Liver (tissue), 3 donors: ENCODE measurements around the gene ACTL10.

Experiments used
- ATF3 ChIP-seq: IDR thresholded peaks from 2 replicates; pipeline ENCODE4 v1.6.1; 2016; ENCODE audit warnings: antibody characterized with exemption
- FOXA1 ChIP-seq: IDR thresholded peaks from 2 replicates; pipeline ENCODE4 v1.6.1; 2016; ENCODE audit warnings: antibody characterized with exemption
- FOXA2 ChIP-seq: IDR thresholded peaks from 2 replicates; pipeline ENCODE4 v1.6.1; 2016; ENCODE audit warnings: antibody characterized with exemption
- GABPA ChIP-seq, 2 donors: IDR thresholded peaks in 1 of 2; conservative IDR thresholded peaks in 1 of 2; 2 replicates each; pipeline ENCODE4 v1.6.1; 2016; ENCODE audit warnings: antibody characterized with exemption in 2 of 2, mild to moderate bottlenecking in 1 of 2, moderate library complexity in 1 of 2
- HNF4G ChIP-seq: IDR thresholded peaks from 2 replicates; pipeline ENCODE4 v1.6.1; 2016; ENCODE audit warnings: antibody characterized with exemption
- JUND ChIP-seq, 2 donors: IDR thresholded peaks; 2 replicates each; pipeline ENCODE4 v1.6.1; 2016; ENCODE audit warnings: antibody characterized with exemption in 2 of 2
- MAX ChIP-seq: IDR thresholded peaks from 2 replicates; pipeline ENCODE4 v1.6.1; 2016; ENCODE audit warnings: antibody characterized with exemption
- RAD21 ChIP-seq, 2 donors: IDR thresholded peaks; 2 replicates each; pipeline ENCODE4 v1.6.1; 2016; ENCODE audit warnings: antibody characterized with exemption in 2 of 2, mild to moderate bottlenecking in 2 of 2
- RXRA ChIP-seq, 2 donors: IDR thresholded peaks; 2 replicates each; pipeline ENCODE4 v1.6.1; 2017 to 2018; ENCODE audit warnings: antibody characterized with exemption in 2 of 2, mild to moderate bottlenecking in 1 of 2
- SP1 ChIP-seq: IDR thresholded peaks from 2 replicates; pipeline ENCODE4 v1.6.1; 2018; ENCODE audit warnings: antibody characterized with exemption, mild to moderate bottlenecking
- YY1 ChIP-seq: IDR thresholded peaks from 2 replicates; pipeline ENCODE4 v1.6.1; 2016; ENCODE audit warnings: antibody characterized with exemption, mild to moderate bottlenecking
- TF ChIP-seq, protein P1 (sequence below): fragments of 150-350 bp; IDR thresholded peaks from 2 replicates; pipeline ENCODE4 v1.5.1; 2017; ENCODE audit warnings: improper control_type of control experiment, low read depth, low read length; ENCODE audit not compliant: missing input control
- TF ChIP-seq, protein P2 (sequence below): IDR thresholded peaks from 2 replicates; pipeline ENCODE4 v1.6.1; 2016; ENCODE audit warnings: antibody characterized with exemption, mild to moderate bottlenecking
- TF ChIP-seq, protein P3 (sequence below): IDR thresholded peaks from 2 replicates; pipeline ENCODE4 v1.6.1; 2016; ENCODE audit warnings: antibody characterized with exemption
- donor health status: healthy.
- donor health status: healthy.

GRCh38 chr20:33645396-33645795 lies 21.3 kb upstream of the ACTL10 start:
- TF ChIP-seq JUND (IDR thresholded peaks at IDR 0.05) = no peak
- TF ChIP-seq, protein P1, sequence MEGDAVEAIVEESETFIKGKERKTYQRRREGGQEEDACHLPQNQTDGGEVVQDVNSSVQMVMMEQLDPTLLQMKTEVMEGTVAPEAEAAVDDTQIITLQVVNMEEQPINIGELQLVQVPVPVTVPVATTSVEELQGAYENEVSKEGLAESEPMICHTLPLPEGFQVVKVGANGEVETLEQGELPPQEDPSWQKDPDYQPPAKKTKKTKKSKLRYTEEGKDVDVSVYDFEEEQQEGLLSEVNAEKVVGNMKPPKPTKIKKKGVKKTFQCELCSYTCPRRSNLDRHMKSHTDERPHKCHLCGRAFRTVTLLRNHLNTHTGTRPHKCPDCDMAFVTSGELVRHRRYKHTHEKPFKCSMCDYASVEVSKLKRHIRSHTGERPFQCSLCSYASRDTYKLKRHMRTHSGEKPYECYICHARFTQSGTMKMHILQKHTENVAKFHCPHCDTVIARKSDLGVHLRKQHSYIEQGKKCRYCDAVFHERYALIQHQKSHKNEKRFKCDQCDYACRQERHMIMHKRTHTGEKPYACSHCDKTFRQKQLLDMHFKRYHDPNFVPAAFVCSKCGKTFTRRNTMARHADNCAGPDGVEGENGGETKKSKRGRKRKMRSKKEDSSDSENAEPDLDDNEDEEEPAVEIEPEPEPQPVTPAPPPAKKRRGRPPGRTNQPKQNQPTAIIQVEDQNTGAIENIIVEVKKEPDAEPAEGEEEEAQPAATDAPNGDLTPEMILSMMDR = no peak
- TF ChIP-seq RXRA (IDR thresholded peaks at IDR 0.05) = no peak
- no peak for TF ChIP-seq GABPA (IDR thresholded peaks at IDR 0.05 in 1 of 2, conservative IDR thresholded peaks at IDR 0.05 in 1 of 2)
- TF ChIP-seq, protein P2, sequence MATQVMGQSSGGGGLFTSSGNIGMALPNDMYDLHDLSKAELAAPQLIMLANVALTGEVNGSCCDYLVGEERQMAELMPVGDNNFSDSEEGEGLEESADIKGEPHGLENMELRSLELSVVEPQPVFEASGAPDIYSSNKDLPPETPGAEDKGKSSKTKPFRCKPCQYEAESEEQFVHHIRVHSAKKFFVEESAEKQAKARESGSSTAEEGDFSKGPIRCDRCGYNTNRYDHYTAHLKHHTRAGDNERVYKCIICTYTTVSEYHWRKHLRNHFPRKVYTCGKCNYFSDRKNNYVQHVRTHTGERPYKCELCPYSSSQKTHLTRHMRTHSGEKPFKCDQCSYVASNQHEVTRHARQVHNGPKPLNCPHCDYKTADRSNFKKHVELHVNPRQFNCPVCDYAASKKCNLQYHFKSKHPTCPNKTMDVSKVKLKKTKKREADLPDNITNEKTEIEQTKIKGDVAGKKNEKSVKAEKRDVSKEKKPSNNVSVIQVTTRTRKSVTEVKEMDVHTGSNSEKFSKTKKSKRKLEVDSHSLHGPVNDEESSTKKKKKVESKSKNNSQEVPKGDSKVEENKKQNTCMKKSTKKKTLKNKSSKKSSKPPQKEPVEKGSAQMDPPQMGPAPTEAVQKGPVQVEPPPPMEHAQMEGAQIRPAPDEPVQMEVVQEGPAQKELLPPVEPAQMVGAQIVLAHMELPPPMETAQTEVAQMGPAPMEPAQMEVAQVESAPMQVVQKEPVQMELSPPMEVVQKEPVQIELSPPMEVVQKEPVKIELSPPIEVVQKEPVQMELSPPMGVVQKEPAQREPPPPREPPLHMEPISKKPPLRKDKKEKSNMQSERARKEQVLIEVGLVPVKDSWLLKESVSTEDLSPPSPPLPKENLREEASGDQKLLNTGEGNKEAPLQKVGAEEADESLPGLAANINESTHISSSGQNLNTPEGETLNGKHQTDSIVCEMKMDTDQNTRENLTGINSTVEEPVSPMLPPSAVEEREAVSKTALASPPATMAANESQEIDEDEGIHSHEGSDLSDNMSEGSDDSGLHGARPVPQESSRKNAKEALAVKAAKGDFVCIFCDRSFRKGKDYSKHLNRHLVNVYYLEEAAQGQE = no peak
- no peak for TF ChIP-seq SP1
- TF ChIP-seq RAD21 (IDR thresholded peaks at IDR 0.05) = no peak
- TF ChIP-seq MAX = no peak
- no peak for TF ChIP-seq FOXA2
- TF ChIP-seq FOXA1 = no peak
- TF ChIP-seq, protein P3, sequence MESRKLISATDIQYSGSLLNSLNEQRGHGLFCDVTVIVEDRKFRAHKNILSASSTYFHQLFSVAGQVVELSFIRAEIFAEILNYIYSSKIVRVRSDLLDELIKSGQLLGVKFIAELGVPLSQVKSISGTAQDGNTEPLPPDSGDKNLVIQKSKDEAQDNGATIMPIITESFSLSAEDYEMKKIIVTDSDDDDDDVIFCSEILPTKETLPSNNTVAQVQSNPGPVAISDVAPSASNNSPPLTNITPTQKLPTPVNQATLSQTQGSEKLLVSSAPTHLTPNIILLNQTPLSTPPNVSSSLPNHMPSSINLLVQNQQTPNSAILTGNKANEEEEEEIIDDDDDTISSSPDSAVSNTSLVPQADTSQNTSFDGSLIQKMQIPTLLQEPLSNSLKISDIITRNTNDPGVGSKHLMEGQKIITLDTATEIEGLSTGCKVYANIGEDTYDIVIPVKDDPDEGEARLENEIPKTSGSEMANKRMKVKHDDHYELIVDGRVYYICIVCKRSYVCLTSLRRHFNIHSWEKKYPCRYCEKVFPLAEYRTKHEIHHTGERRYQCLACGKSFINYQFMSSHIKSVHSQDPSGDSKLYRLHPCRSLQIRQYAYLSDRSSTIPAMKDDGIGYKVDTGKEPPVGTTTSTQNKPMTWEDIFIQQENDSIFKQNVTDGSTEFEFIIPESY = no peak
- no peak for TF ChIP-seq HNF4G
- no peak for TF ChIP-seq ATF3
- no peak for TF ChIP-seq YY1
